SK-N-SH (cell line): ENCODE data around the gene NRARP. TPM values are rescaled to one million over a fixed set of nuclear protein-coding genes. Genes with fewer than 3 reads are reported as not detected.

ENCODE experiments used
- CTCF ChIA-PET: fragments of 300-600, 350-600 bp; formaldehyde crosslinking; extraction: SDS; loops from one replicate; lab custom pipeline; 2021; lab: Yijun Ruan, JAX
- POLR2A ChIA-PET: fragments of 350-600 bp; sonication (Branson Sonifier 250); formaldehyde crosslinking; extraction: SDS; loops from one replicate; lab custom pipeline; 2020; ENCODE audit warnings: antibody characterized with exemption, inconsistent platforms; lab: Yijun Ruan, JAX
- DNase-seq: peaks from one replicate; pipeline ENCODE4 v3.0.0; 2012
- H2AFZ ChIP-seq: fragments of 200-600 bp; sonication (generic); 2 replicates; pipeline ENCODE4 v1.8.1; 2016; ENCODE audit warnings: antibody characterized with exemption, mild to moderate bottlenecking, low read depth
- H3F3A ChIP-seq: fragments of 200-600 bp; sonication (generic); replicated peaks from 2 replicates; pipeline ENCODE3; 2016; ENCODE audit warnings: antibody characterized with exemption, mild to moderate bottlenecking; ENCODE audit not compliant: insufficient read depth
- H3K27ac ChIP-seq, 2 experiments: fragments of 200-500 bp in 1 of 2; fragments of 200-600 bp in 1 of 2; sonication (Bioruptor generic) in 1 of 2; sonication (generic), shearing (Covaris generic) in 1 of 2; 2 replicates each; pipeline versions ENCODE4 v1.5.1 to v1.6.1; 2014 to 2016; ENCODE audit warnings: low read depth in 2 of 2, inconsistent platforms in 1 of 2, low read length in 1 of 2, mild to moderate bottlenecking in 1 of 2, mixed read lengths in 1 of 2
- H3K27me3 ChIP-seq: fragments of 200-600 bp; sonication (generic), shearing (Covaris generic); 2 replicates; pipeline ENCODE4 v1.6.1; 2016; ENCODE audit warnings: mixed run types; ENCODE audit not compliant: insufficient read depth
- H3K36me3 ChIP-seq, 2 experiments: fragments of 200-500 bp in 1 of 2; fragments of 200-600 bp in 1 of 2; sonication (Bioruptor generic) in 1 of 2; sonication (generic) in 1 of 2; replicated peaks in 1 of 2; 2 replicates each; pipeline versions ENCODE3 to v1.5.1; 2014 to 2016; ENCODE audit warnings: low read length in 1 of 2, mild to moderate bottlenecking in 1 of 2; ENCODE audit not compliant: insufficient read depth in 2 of 2, control insufficient read depth in 1 of 2
- H3K4me1 ChIP-seq, 2 experiments: fragments of 200-500 bp in 1 of 2; fragments of 200-600 bp in 1 of 2; sonication (Bioruptor generic) in 1 of 2; sonication (generic), shearing (Covaris generic) in 1 of 2; 2 replicates each; pipeline versions ENCODE4 v1.5.1 to v1.6.1; 2014 to 2016; ENCODE audit warnings: low read depth in 1 of 2, low read length in 1 of 2, mixed run types in 1 of 2; ENCODE audit not compliant: insufficient read depth in 2 of 2, control insufficient read depth in 1 of 2
- H3K4me2 ChIP-seq: fragments of 200-600 bp; sonication (generic), shearing (Covaris generic); 2 replicates; pipeline ENCODE4 v1.6.1; 2017; ENCODE audit warnings: mixed run types
- H3K4me3 ChIP-seq, 2 experiments: fragments of 200-500 bp in 1 of 2; fragments of 200-600 bp in 1 of 2; sonication (Bioruptor generic) in 1 of 2; sonication (generic), shearing (Covaris generic) in 1 of 2; 2 replicates each; pipeline versions ENCODE4 v1.5.1 to v1.8.1; 2014 to 2016; ENCODE audit warnings: low read depth in 2 of 2, inconsistent platforms in 1 of 2, low read length in 1 of 2, mild to moderate bottlenecking in 1 of 2, mixed read lengths in 1 of 2, moderate library complexity in 1 of 2
- H3K79me2 ChIP-seq: fragments of 200-600 bp; sonication (generic); 2 replicates; pipeline ENCODE4 v1.8.1; 2017; ENCODE audit warnings: mild to moderate bottlenecking; ENCODE audit not compliant: insufficient read depth
- H3K9ac ChIP-seq: fragments of 200-600 bp; sonication (generic); 2 replicates; pipeline ENCODE4 v1.6.1; 2017; ENCODE audit warnings: mixed run types
- H3K9me2 ChIP-seq: fragments of 200-600 bp; sonication (generic); 2 replicates; pipeline ENCODE4 v1.6.1; 2017; ENCODE audit warnings: mixed run types
- H3K9me3 ChIP-seq: fragments of 200-600 bp; sonication (generic); 2 replicates; pipeline ENCODE4 v1.6.1; 2017; ENCODE audit warnings: mixed run types, mild to moderate bottlenecking, moderate library complexity
- H4K20me1 ChIP-seq: fragments of 200-600 bp; sonication (generic); 2 replicates; pipeline ENCODE4 v1.6.1; 2017; ENCODE audit warnings: mild to moderate bottlenecking, mixed run types; ENCODE audit not compliant: insufficient read depth
- ELF1 ChIP-seq: IDR thresholded peaks from 2 replicates; pipeline ENCODE4 v1.4.0; 2012
- EZH2phosphoT487 ChIP-seq: fragments of 200-600 bp; sonication (generic); IDR thresholded peaks from 2 replicates; pipeline ENCODE4 v1.6.1; 2017; ENCODE audit warnings: low read depth, mixed run types, mild to moderate bottlenecking, antibody characterized with exemption, moderate library complexity, borderline replicate concordance
- MEF2A ChIP-seq: IDR thresholded peaks from 2 replicates; pipeline ENCODE4 v1.4.0; 2012; ENCODE audit warnings: low read depth, borderline replicate concordance
- MXI1 ChIP-seq: IDR thresholded peaks from 2 replicates; pipeline ENCODE4 v1.6.1; 2012; ENCODE audit warnings: mild to moderate bottlenecking, low read depth, low read length, improper control_type of control experiment
- RAD21 ChIP-seq: IDR thresholded peaks from 2 replicates; pipeline ENCODE4 v1.6.1; 2012; ENCODE audit warnings: mild to moderate bottlenecking, low read length
- RCOR1 ChIP-seq: fragments of 150-350 bp; IDR thresholded peaks from 2 replicates; pipeline ENCODE4 v1.6.1; 2017; ENCODE audit warnings: antibody characterized with exemption, low read length
- TCF12 ChIP-seq: IDR thresholded peaks from 2 replicates; pipeline ENCODE4 v1.4.0; 2012
- ZBTB33 ChIP-seq: IDR thresholded peaks from 2 replicates; pipeline ENCODE4 v1.4.0; 2012; ENCODE audit warnings: low read depth, borderline replicate concordance
- WGBS: methylation state at CpG from one replicate; pipeline ENCODE4 v1.1.6; 2017; ENCODE audit warnings: low lambda C conversion rate; 5-methylcytosine and 5-hydroxymethylcytosine counted together
- polyA plus RNA-seq, 3 experiments: library from polyadenylated mRNA; depleted of rRNA; stranded (reverse); fragments of >200 nt; gene quantifications; 2 replicates each; pipeline ENCODE4 v1.2.3, GENCODE V29; 2012

Gene NRARP
- polyA plus RNA-seq, 1 of the 3 experiments (the other 2 are of a cell fraction) = 3.9 TPM

- Histone ChIP-seq H2AFZ (no peak overlapping the region), H3K36me3 (no peaks in the 10 kb centered on the region), H3K4me3 (no peak overlapping the region), H3K9me3 (no peaks in the 10 kb centered on the region), H3K27ac (no peak overlapping the region), H3F3A (no peaks in the 10 kb centered on the region), H3K4me2 (no peak overlapping the region), H3K9ac (no peak overlapping the region), H4K20me1 (no peaks in the 10 kb centered on the region), H3K4me1 (peaks cover 0 to 4% of the 10 kb centered on the region in 2 experiments; a peak in 1 of 4 replicates), H3K79me2 (no peaks in the 10 kb centered on the region), H3K9me2 (no peaks in the 10 kb centered on the region), H3K27me3 (no peaks in the 10 kb centered on the region)
- ChIA-PET CTCF (interaction anchor here (2.6 kb wide), 1 partner anchor 24 kb away, joined by 10 read pairs; the partner anchor contains the start of gene NRARP), POLR2A (interaction anchor here (1.2 kb wide), 1 partner anchor 51 kb away, joined by 3 read pairs; no protein-coding TSS in a partner anchor)
- 82% methylated on average over 10 of the region's 10 CpGs for WGBS
- TF ChIP-seq RCOR1 = no peak
- TF ChIP-seq EZH2phosphoT487 = no peak
- TF ChIP-seq MEF2A = no peak
- no peak for TF ChIP-seq MXI1
- DNase-seq = no peak
Measured at GRCh38 chr9:137325124-137325523, 23.1 kb upstream of the NRARP start.

GRCh38 chr9:137323531-137324331 lies 21.7 kb upstream of the NRARP start:
- H3K79me2 ChIP-seq = no peaks in the 10 kb centered on the region
- no peak overlapping the region for H3K4me2 ChIP-seq
- 69% methylated on average over 12 of the region's 37 CpGs for WGBS
- ChIA-PET POLR2A (no interaction called here), CTCF (interaction anchor here (1.4 to 2.6 kb wide), 2 partner anchors 22 to 99 kb away, joined by 4 to 10 read pairs; partner anchors contain the start of genes EXD3, NOXA1 and NRARP)
- peaks cover 0 to 4% of the 10 kb centered on the region in 2 experiments; a peak in 1 of 4 replicates for H3K4me1 ChIP-seq
- no peak for TF ChIP-seq MXI1
- no peaks in the 10 kb centered on the region for H3K9me2 ChIP-seq
- H3K9me3 ChIP-seq = no peaks in the 10 kb centered on the region
- no peaks in the 10 kb centered on the region for H3F3A ChIP-seq
- no peaks in the 10 kb centered on the region for H3K27me3 ChIP-seq
- H4K20me1 ChIP-seq = no peaks in the 10 kb centered on the region
- DNase-seq = no peak
- no peak overlapping the region for H2AFZ ChIP-seq
- no peaks in the 10 kb centered on the region for H3K36me3 ChIP-seq
- no peak overlapping the region for H3K4me3 ChIP-seq
- no peak overlapping the region for H3K9ac ChIP-seq
- no peak overlapping the region for H3K27ac ChIP-seq

- CTCF ChIA-PET = interaction anchor here (7.5 kb wide), 1 partner anchor 19 kb away, joined by 74 read pairs; the partner anchor contains the start of gene NRARP
- no peaks in the 10 kb centered on the region for H3K9me3 ChIP-seq
- H3K36me3 ChIP-seq = no peaks in the 10 kb centered on the region
Measured at GRCh38 chr9:137321726-137322361, 19.8 kb upstream of the NRARP start.

More at GRCh38 chr9:137321726-137322361, 19.8 kb upstream of the NRARP start:
- Histone ChIP-seq H3K9ac (no peak overlapping the region), H3K27me3 (no peaks in the 10 kb centered on the region), H4K20me1 (no peaks in the 10 kb centered on the region), H3K4me2 (no peak overlapping the region), H2AFZ (no peak overlapping the region), H3K27ac (no peak overlapping the region), H3F3A (no peaks in the 10 kb centered on the region), H3K4me1 (peaks cover 0 to 4% of the 10 kb centered on the region in 2 experiments; a peak in 1 of 4 replicates), H3K4me3 (no peak overlapping the region), H3K9me2 (no peaks in the 10 kb centered on the region), H3K79me2 (no peaks in the 10 kb centered on the region)
- DNase-seq = no peak
- 78% methylated on average over 11 of the region's 22 CpGs for WGBS
- no peak for TF ChIP-seq TCF12
- TF ChIP-seq RAD21 = no peak
- no peak for TF ChIP-seq ELF1
- TF ChIP-seq ZBTB33 = no peak
- POLR2A ChIA-PET = no interaction called here
